SK-N-MC (cell line): ENCODE results near the gene XPO5.

Experiments
- EZH2 ChIP-seq: fragments of 200-600 bp; sonication (generic); IDR thresholded peaks from one replicate; pipeline ENCODE4 v1.6.1; 2017; ENCODE audit warnings: antibody characterized with exemption
- POLR2AphosphoS5 ChIP-seq: IDR thresholded peaks from 2 replicates; pipeline ENCODE4 v1.6.1; 2012; ENCODE audit warnings: mild to moderate bottlenecking, low read depth, low read length, borderline replicate concordance

DNA sequence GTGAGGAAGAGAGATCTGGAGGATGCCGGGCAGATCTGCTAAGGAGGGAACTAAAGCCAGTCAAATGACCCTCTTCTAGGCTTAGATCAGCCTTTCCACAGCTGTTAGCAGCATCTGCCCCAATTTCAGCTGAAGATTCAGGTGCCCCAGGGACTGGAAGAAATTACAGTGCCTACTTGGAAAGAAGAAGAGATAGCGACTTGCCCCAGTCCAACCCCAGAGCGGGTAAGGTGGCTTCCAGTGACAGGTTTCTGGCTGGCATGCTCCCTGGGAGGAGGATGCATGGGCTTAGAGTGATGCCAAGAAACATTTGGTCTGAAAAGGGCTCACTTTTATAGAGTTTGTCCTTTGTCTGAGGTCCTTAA lies 97.8 kb downstream of the XPO5 start:
- TF ChIP-seq EZH2 (no peak), POLR2AphosphoS5 (no peak)
